Lower leg skin (tissue), 3 donors: ENCODE measurements around the gene NMT2.

Source experiments
- POLR2A ChIP-seq, 2 donors: fragments of 450-650 bp; IDR thresholded peaks; one replicate each; pipeline ENCODE4 v1.6.1; 2016 to 2017; ENCODE audit warnings: antibody characterized with exemption in 2 of 2, mild to moderate bottlenecking in 1 of 2, moderate library complexity in 1 of 2
- TF ChIP-seq, protein P1 (sequence below), 3 donors: fragments of 450-650 bp; IDR thresholded peaks; one replicate each; pipeline ENCODE4 v1.5.1; 2016; ENCODE audit warnings: antibody characterized with exemption in 3 of 3, mild to moderate bottlenecking in 3 of 3, moderate library complexity in 2 of 3

DNA sequence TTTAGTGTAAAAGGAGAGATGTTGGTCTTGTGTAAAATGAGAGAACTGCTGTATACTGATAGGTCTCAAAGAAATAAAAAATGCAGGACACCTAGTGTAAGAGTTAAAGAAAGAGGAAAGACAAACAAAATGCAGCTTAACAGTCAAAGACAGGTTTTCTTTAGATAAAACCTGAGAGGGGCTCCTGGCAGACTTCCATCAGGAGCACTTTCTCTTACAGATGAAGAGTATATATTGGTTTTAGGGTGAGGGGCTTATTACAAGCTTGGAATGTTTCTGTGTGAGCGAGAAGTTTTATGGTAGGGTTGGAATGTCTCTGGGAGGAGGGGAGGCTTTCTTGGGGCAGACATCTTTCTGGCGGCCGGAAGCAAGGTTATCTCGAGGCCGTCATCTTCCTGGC lies 96.1 kb downstream of the NMT2 start:
- no peak for TF ChIP-seq POLR2A (IDR thresholded peaks at IDR 0.05)
- TF ChIP-seq, protein P1, sequence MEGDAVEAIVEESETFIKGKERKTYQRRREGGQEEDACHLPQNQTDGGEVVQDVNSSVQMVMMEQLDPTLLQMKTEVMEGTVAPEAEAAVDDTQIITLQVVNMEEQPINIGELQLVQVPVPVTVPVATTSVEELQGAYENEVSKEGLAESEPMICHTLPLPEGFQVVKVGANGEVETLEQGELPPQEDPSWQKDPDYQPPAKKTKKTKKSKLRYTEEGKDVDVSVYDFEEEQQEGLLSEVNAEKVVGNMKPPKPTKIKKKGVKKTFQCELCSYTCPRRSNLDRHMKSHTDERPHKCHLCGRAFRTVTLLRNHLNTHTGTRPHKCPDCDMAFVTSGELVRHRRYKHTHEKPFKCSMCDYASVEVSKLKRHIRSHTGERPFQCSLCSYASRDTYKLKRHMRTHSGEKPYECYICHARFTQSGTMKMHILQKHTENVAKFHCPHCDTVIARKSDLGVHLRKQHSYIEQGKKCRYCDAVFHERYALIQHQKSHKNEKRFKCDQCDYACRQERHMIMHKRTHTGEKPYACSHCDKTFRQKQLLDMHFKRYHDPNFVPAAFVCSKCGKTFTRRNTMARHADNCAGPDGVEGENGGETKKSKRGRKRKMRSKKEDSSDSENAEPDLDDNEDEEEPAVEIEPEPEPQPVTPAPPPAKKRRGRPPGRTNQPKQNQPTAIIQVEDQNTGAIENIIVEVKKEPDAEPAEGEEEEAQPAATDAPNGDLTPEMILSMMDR (IDR thresholded peaks at IDR 0.05), result no peak
